DOHH2 (cell line): ENCODE results near the gene BCAR1.

Experiments used
- H3F3A ChIP-seq: fragments of 200-600 bp; sonication (generic), shearing (Covaris generic); 2 replicates; pipeline ENCODE4 v1.6.0; 2016; ENCODE audit warnings: antibody characterized with exemption, mild to moderate bottlenecking; ENCODE audit not compliant: control insufficient read depth, insufficient read depth
- H3K27ac ChIP-seq: fragments of 200-600 bp; sonication (generic); 2 replicates; pipeline ENCODE4 v1.5.1; 2014; ENCODE audit warnings: low read depth, mild to moderate bottlenecking, low read length, moderate library complexity
- H3K27me3 ChIP-seq: fragments of 200-600 bp; sonication (generic); 2 replicates; pipeline ENCODE4 v1.6.1; 2014; ENCODE audit warnings: mild to moderate bottlenecking, low read length, mixed read lengths; ENCODE audit not compliant: control insufficient read depth
- H3K36me3 ChIP-seq: fragments of 200-600 bp; sonication (generic); 2 replicates; pipeline ENCODE4 v1.6.1; 2014; ENCODE audit warnings: mild to moderate bottlenecking, low read length, moderate library complexity, mixed read lengths; ENCODE audit not compliant: control insufficient read depth
- H3K4me1 ChIP-seq: fragments of 200-600 bp; sonication (generic); 2 replicates; pipeline ENCODE4 v1.6.1; 2014; ENCODE audit warnings: mild to moderate bottlenecking, low read length, mixed read lengths; ENCODE audit not compliant: control insufficient read depth
- H3K4me2 ChIP-seq: fragments of 200-600 bp; sonication (generic); 2 replicates; pipeline ENCODE4 v1.6.0; 2014; ENCODE audit warnings: mild to moderate bottlenecking, low read length, moderate library complexity
- H3K4me3 ChIP-seq: fragments of 200-600 bp; sonication (generic); 2 replicates; pipeline ENCODE4 v1.5.1; 2014; ENCODE audit warnings: mild to moderate bottlenecking, low read length, mixed read lengths
- H3K79me2 ChIP-seq: fragments of 200-600 bp; sonication (generic); 2 replicates; pipeline ENCODE4 v1.6.1; 2014; ENCODE audit warnings: mild to moderate bottlenecking, low read length, mixed read lengths; ENCODE audit not compliant: control insufficient read depth
- H3K9me2 ChIP-seq: fragments of 200-600 bp; sonication (generic); replicated peaks from 2 replicates; pipeline ENCODE4 v1.6.1; 2014; ENCODE audit warnings: mild to moderate bottlenecking, low read length, mixed read lengths; ENCODE audit not compliant: control insufficient read depth
- H3K9me3 ChIP-seq: fragments of 200-600 bp; sonication (generic); 2 replicates; pipeline ENCODE4 v1.6.1; 2014; ENCODE audit warnings: antibody characterized with exemption, low read length, mixed read lengths; ENCODE audit not compliant: control insufficient read depth, insufficient read depth
- H4K20me1 ChIP-seq: fragments of 200-600 bp; sonication (generic); 2 replicates; pipeline ENCODE4 v1.6.0; 2014; ENCODE audit warnings: low read depth, mild to moderate bottlenecking, antibody characterized with exemption, low read length, moderate library complexity; ENCODE audit not compliant: control insufficient read depth, insufficient read depth
- CTCF ChIP-seq: fragments of 200-600 bp; sonication (generic); IDR thresholded peaks from one replicate; pipeline ENCODE4 v1.5.1; 2014; ENCODE audit warnings: antibody characterized with exemption, mild to moderate bottlenecking, low read depth, low read length; ENCODE audit not compliant: poor library complexity, severe bottlenecking
- EZH2phosphoT487 ChIP-seq: fragments of 200-600 bp; sonication (generic); IDR thresholded peaks from 2 replicates; pipeline ENCODE4 v1.6.1; 2017; ENCODE audit warnings: borderline replicate concordance, mild to moderate bottlenecking, antibody characterized with exemption, low read length, moderate library complexity, mixed read lengths

Gene BCAR1

GRCh38 chr16:75234856-75235696 lies 16.3 kb downstream of the BCAR1 start:
- no peaks in the 10 kb centered on the region for H3K36me3 ChIP-seq

DNA sequence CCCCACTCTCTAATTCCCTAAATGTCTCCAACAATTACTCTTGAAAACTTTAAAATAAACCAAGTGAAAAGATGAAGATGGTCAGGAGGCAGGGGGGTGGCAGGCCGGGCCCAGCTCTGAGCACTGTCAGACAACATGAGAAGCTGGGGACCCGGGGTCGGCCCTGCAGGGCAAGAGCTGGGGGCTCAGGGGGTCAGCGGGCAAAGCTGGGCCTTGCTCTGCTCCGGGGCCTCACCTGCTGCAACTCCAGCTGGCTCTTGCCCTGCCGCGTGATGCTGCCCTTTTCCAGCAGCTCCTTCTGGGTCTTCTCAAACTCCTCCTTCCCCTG lies 17.8 kb downstream of the BCAR1 start:
- no peak overlapping the region for H3K4me3 ChIP-seq
- H3K27ac ChIP-seq = no peak overlapping the region
- no peaks in the 10 kb centered on the region for H3K79me2 ChIP-seq
- H3K27me3 ChIP-seq = no peaks in the 10 kb centered on the region
- no peak for TF ChIP-seq EZH2phosphoT487
- TF ChIP-seq CTCF = no peak
- no peaks in the 10 kb centered on the region for H3F3A ChIP-seq
- H4K20me1 ChIP-seq = no peaks in the 10 kb centered on the region
- H3K9me2 ChIP-seq = no peaks in the 10 kb centered on the region
- no peaks in the 10 kb centered on the region for H3K36me3 ChIP-seq
- H3K4me2 ChIP-seq = no peak overlapping the region
- H3K9me3 ChIP-seq = no peaks in the 10 kb centered on the region
- peaks cover 4% of the 10 kb centered on the region; the same call in 1 of the 2 replicates for H3K4me1 ChIP-seq

More at GRCh38 chr16:75234856-75235696, 16.3 kb downstream of the BCAR1 start:
- no peaks in the 10 kb centered on the region for H3F3A ChIP-seq
- H3K9me3 ChIP-seq = no peaks in the 10 kb centered on the region
- TF ChIP-seq EZH2phosphoT487 (no peak), CTCF (no peak)
- H3K4me1 ChIP-seq = peaks cover 4% of the 10 kb centered on the region; the same call in 1 of the 2 replicates
- no peaks in the 10 kb centered on the region for H3K9me2 ChIP-seq
- no peak overlapping the region for H3K4me2 ChIP-seq
- H3K27me3 ChIP-seq = no peaks in the 10 kb centered on the region
- no peaks in the 10 kb centered on the region for H4K20me1 ChIP-seq
- H3K79me2 ChIP-seq = no peaks in the 10 kb centered on the region
- H3K27ac ChIP-seq = no peak overlapping the region
- H3K4me3 ChIP-seq = no peak overlapping the region

GRCh38 chr16:75231570-75231969 lies 19.9 kb downstream of the BCAR1 start:
- Histone ChIP-seq H3K9me3 (no peaks in the 10 kb centered on the region), H3K36me3 (no peaks in the 10 kb centered on the region), H3K4me1 (peaks cover 4% of the 10 kb centered on the region; the same call in 1 of the 2 replicates), H3K4me2 (no peak overlapping the region), H3K4me3 (no peak overlapping the region), H4K20me1 (no peaks in the 10 kb centered on the region), H3K9me2 (no peaks in the 10 kb centered on the region), H3K27me3 (no peaks in the 10 kb centered on the region), H3K27ac (no peak overlapping the region), H3F3A (no peaks in the 10 kb centered on the region), H3K79me2 (no peaks in the 10 kb centered on the region)
- TF ChIP-seq CTCF = no peak
- TF ChIP-seq EZH2phosphoT487 = no peak
